PC-9 (cell line): ENCODE data around the gene MIX23. TPM values are rescaled to one million over a fixed set of nuclear protein-coding genes. Genes with fewer than 3 reads are reported as not detected.

ENCODE experiments used
- BruUV-seq: library from RNA; stranded (reverse); fragments of 400-500 nt; replicated peaks from 2 replicates; lab custom pipeline; 2021; lab: Mats Ljungman, UMichigan
- CTCF ChIA-PET: fragments of 300-600 bp; sonication (Branson Sonifier 250); formaldehyde crosslinking; loops from one replicate; lab custom pipeline; 2022; ENCODE audit warnings: antibody characterized with exemption; lab: Charles Lee
- POLR2A ChIA-PET: fragments of 300-600 bp; sonication (Branson Sonifier 250); formaldehyde crosslinking; loops from one replicate; lab custom pipeline; 2022; ENCODE audit warnings: antibody characterized with exemption; ENCODE audit not compliant: unreplicated experiment; lab: Charles Lee
- DNase-seq, 2 experiments: peaks; one replicate each; pipeline versions ENCODE4 v3.0.0 to v3.0.0-alpha.2; 2015 to 2022; ENCODE audit warnings: mixed read lengths in 1 of 2
- H2AFZ ChIP-seq: fragments of 200-600 bp; sonication (generic); 2 replicates; pipeline ENCODE4 v1.8.1; 2017; ENCODE audit warnings: antibody characterized with exemption
- H3F3A ChIP-seq: fragments of 200-600 bp; sonication (generic); 2 replicates; pipeline ENCODE4 v1.8.1; 2017; ENCODE audit warnings: antibody characterized with exemption, mild to moderate bottlenecking, low read depth; ENCODE audit not compliant: insufficient read depth
- H3K27ac ChIP-seq: fragments of 200-600 bp; sonication (generic); 2 replicates; pipeline ENCODE4 v1.6.1; 2016; ENCODE audit warnings: mixed run types
- H3K27me3 ChIP-seq: fragments of 200-600 bp; sonication (generic); 2 replicates; pipeline ENCODE4 v1.6.1; 2016; ENCODE audit warnings: low read depth, mixed run types; ENCODE audit not compliant: insufficient read depth
- H3K36me3 ChIP-seq: fragments of 200-600 bp; sonication (generic); 2 replicates; pipeline ENCODE4 v1.6.1; 2016; ENCODE audit warnings: low read depth, mixed run types
- H3K4me1 ChIP-seq: fragments of 200-600 bp; sonication (generic); replicated peaks from 2 replicates; pipeline ENCODE4 v1.6.1; 2016; ENCODE audit warnings: mixed run types; ENCODE audit not compliant: insufficient read depth
- H3K4me2 ChIP-seq: fragments of 200-600 bp; sonication (generic); 2 replicates; pipeline ENCODE4 v1.6.1; 2017; ENCODE audit warnings: mixed run types
- H3K4me3 ChIP-seq: fragments of 200-600 bp; sonication (generic); 2 replicates; pipeline ENCODE4 v1.6.1; 2016; ENCODE audit warnings: mixed run types
- H3K79me2 ChIP-seq: fragments of 200-600 bp; sonication (generic); 2 replicates; pipeline ENCODE4 v1.6.1; 2017; ENCODE audit warnings: low read depth, mixed run types
- H3K9me2 ChIP-seq: fragments of 200-600 bp; sonication (generic); 2 replicates; pipeline ENCODE4 v1.8.1; 2017; ENCODE audit warnings: mild to moderate bottlenecking; ENCODE audit not compliant: insufficient read depth
- H3K9me3 ChIP-seq: fragments of 200-600 bp; sonication (generic); 2 replicates; pipeline ENCODE4 v1.8.1; 2016; ENCODE audit warnings: low read depth; ENCODE audit not compliant: insufficient read depth
- H4K20me1 ChIP-seq: fragments of 200-600 bp; sonication (generic); 2 replicates; pipeline ENCODE4 v1.8.1; 2017; ENCODE audit not compliant: insufficient read depth
- EZH2 ChIP-seq: fragments of 200-600 bp; sonication (generic); IDR thresholded peaks from 2 replicates; pipeline ENCODE4 v1.8.0; 2017; ENCODE audit warnings: antibody characterized with exemption, low read depth
- intact Hi-C: fragments of 100-400 bp; cut with micrococcal nuclease; formaldehyde crosslinking; loops from one replicate; pipeline ENCODE4 v1.10.0; 2022; ENCODE audit not compliant: unreplicated experiment
- total RNA-seq: library from RNA; stranded (reverse); gene quantifications from 2 replicates; pipeline ENCODE4 v1.2.3, GENCODE V29; 2021
- TF ChIP-seq, protein P1 (sequence below): fragments of 200-600 bp; sonication (generic); conservative IDR thresholded peaks from 2 replicates; pipeline ENCODE4 v1.6.1; 2017; ENCODE audit warnings: mixed run types, antibody characterized with exemption, mild to moderate bottlenecking, moderate library complexity

MIX23 gene
- total RNA-seq, 1 experiment from 2014 or later, result 63.6 TPM

DNA sequence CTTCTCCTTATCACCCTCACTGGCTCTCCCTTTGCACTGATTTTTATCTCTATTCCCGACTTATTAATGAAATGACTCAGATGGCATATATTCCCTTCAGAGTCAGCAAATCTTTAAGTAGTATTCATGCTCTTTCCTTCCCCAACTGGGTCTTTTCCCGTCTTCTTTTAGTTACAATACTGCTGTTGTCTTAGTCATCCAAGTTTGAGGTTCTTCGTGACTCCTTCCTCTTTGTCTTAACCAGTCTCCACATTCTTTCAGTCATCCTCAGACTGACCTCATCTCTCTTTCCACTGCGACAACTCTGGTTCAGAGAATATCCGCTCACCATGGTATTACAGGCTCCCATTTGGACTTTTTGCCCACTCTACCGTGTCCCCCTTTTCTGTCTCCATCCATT is 20.5 kb upstream of the MIX23 start:
- H3K27me3 ChIP-seq, result no peaks in the 10 kb centered on the region
- H3K4me1 ChIP-seq, result peaks cover 11% of the 10 kb centered on the region
- 0 out of 2 replicates have a peak, but pooled peaks cover 5% of the 10 kb centered on the region for H3F3A ChIP-seq
- H3K9me2 ChIP-seq, result no peaks in the 10 kb centered on the region
- ChIA-PET CTCF (no interaction called here), POLR2A (no interaction called here)
- no TSS peak for BruUV-seq
- H2AFZ ChIP-seq, result no peak overlapping the region
- no peak for TF ChIP-seq EZH2
- TF ChIP-seq, protein P1, sequence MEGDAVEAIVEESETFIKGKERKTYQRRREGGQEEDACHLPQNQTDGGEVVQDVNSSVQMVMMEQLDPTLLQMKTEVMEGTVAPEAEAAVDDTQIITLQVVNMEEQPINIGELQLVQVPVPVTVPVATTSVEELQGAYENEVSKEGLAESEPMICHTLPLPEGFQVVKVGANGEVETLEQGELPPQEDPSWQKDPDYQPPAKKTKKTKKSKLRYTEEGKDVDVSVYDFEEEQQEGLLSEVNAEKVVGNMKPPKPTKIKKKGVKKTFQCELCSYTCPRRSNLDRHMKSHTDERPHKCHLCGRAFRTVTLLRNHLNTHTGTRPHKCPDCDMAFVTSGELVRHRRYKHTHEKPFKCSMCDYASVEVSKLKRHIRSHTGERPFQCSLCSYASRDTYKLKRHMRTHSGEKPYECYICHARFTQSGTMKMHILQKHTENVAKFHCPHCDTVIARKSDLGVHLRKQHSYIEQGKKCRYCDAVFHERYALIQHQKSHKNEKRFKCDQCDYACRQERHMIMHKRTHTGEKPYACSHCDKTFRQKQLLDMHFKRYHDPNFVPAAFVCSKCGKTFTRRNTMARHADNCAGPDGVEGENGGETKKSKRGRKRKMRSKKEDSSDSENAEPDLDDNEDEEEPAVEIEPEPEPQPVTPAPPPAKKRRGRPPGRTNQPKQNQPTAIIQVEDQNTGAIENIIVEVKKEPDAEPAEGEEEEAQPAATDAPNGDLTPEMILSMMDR, result no peak
- H3K4me2 ChIP-seq, result no peak overlapping the region
- no peak for DNase-seq
- H3K9me3 ChIP-seq, result no peaks in the 10 kb centered on the region
- no peak overlapping the region for H3K27ac ChIP-seq
- H3K4me3 ChIP-seq, result no peak overlapping the region
- H4K20me1 ChIP-seq, result no peaks in the 10 kb centered on the region
- H3K79me2 ChIP-seq, result no peaks in the 10 kb centered on the region
- 0 out of 2 replicates have a peak, but pooled peaks cover 9% of the 10 kb centered on the region for H3K36me3 ChIP-seq
- intact Hi-C loops, result no loop called here

DNA sequence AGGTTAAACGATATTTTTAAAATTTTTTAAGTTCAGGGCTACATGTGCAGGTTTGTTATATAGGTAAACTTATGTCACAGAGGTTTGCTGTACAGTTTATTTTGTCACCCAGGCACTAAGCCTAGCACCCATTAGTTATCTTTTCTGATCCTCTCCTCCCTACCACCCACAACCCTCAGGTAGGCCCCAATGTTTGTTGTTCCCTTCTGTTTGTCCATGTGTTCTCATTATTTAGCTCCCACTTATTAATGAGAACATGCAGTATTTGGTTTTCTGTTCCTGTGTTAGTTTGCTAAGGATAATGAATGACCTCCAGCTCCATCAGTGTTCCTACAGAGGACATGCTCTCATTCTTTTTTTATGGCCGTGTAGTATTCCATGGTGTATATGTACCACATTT is 15.9 kb upstream of the MIX23 start:
- Histone ChIP-seq H2AFZ (no peak overlapping the region), H3K9me3 (no peaks in the 10 kb centered on the region), H3K4me2 (no peak overlapping the region), H4K20me1 (no peaks in the 10 kb centered on the region), H3K9me2 (no peaks in the 10 kb centered on the region), H3F3A (no peaks in the 10 kb centered on the region), H3K36me3 (no peaks in the 10 kb centered on the region), H3K27ac (no peak overlapping the region), H3K79me2 (no peaks in the 10 kb centered on the region), H3K4me1 (no peaks in the 10 kb centered on the region), H3K4me3 (no peak overlapping the region), H3K27me3 (no peaks in the 10 kb centered on the region)
- DNase-seq, result no peak
- ChIA-PET CTCF (interaction anchor here (0.5 kb wide), 1 partner anchor 313 kb away, joined by 7 read pairs; no protein-coding TSS in a partner anchor), POLR2A (no interaction called here)
- TF ChIP-seq EZH2, result no peak
- TF ChIP-seq, protein P1, result no peak
- intact Hi-C loops, result loop anchor here (10.0 kb wide), 2 partner anchors 396 to 546 kb away; partner anchors contain the start of genes HSPBAP1 and SLC49A4
- no TSS peak for BruUV-seq

DNA sequence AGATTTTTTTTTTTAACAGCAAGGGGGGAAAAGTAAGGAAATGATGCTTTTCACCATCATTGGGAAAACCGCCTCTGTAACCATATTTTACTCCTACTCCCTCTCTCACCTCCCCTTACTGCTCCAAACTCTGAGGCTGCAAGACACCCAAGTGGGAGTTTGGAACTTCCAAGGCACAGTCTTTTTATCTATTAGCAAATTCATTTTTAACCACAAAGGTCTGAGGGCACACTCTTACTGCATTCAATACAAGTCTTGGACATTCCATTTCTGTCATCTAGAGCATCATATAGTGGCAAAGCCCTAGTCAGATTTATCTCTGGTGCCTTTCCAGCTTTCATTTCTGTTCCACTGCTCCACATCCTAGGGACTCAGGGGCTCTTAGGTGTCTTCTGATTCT is 14.2 kb upstream of the MIX23 start:
- H3K79me2 ChIP-seq, result no peaks in the 10 kb centered on the region
- H4K20me1 ChIP-seq, result no peaks in the 10 kb centered on the region
- intact Hi-C loops, result loop anchor here (10.0 kb wide), 2 partner anchors 398 to 548 kb away; partner anchors contain the start of genes HSPBAP1 and SLC49A4
- H3K27ac ChIP-seq, result no peak overlapping the region
- H3K4me1 ChIP-seq, result no peaks in the 10 kb centered on the region
- H3K4me3 ChIP-seq, result no peak overlapping the region
- no peak for DNase-seq
- no peaks in the 10 kb centered on the region; the same call in 1 of the 2 replicates for H3F3A ChIP-seq
- ChIA-PET POLR2A (no interaction called here), CTCF (no interaction called here)
- no TSS peak for BruUV-seq
- no peak overlapping the region for H2AFZ ChIP-seq
- H3K36me3 ChIP-seq, result no peaks in the 10 kb centered on the region
- H3K9me2 ChIP-seq, result no peaks in the 10 kb centered on the region
- H3K4me2 ChIP-seq, result no peak overlapping the region
- no peak for TF ChIP-seq EZH2
- TF ChIP-seq, protein P1, result no peak
- no peaks in the 10 kb centered on the region for H3K27me3 ChIP-seq
- no peaks in the 10 kb centered on the region for H3K9me3 ChIP-seq
